ENCODE data around the gene BCL11A. TPM values are rescaled to one million over a fixed set of nuclear protein-coding genes. Genes with fewer than 3 reads are reported as not detected.

Gene BCL11A
- total RNA-seq, 1 donor from 2014 or later: 4.4 TPM

DNA sequence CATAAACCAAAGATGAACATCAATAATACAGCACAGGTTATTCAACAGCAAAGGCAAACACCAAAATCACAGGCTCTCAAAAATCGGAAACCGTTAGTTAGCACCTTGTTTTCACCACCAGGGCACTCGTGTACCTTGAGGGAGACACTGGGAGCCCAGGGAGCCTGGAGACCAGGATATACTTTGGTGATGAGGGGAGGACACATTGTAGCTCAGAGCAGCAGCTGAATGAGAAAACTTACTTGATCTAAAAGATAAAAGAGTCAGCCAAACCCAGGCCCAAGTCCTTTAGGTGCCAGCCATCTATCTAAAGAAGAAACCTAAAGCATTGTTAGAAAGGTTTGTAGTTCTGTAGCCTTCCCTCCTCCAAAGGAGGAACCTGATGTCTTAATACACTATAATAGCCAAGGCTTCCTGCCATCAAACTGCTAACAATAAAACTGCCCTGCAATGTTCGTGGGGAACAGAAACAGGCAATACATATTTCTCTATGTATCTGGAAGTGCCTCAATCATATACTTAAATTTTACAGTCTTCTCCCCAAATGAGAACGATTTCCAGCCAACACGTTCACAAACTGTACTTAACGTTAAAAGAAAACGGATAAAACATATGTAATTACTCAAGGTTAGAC is 19.3 kb downstream of the BCL11A start:
- TF ChIP-seq, protein P1, sequence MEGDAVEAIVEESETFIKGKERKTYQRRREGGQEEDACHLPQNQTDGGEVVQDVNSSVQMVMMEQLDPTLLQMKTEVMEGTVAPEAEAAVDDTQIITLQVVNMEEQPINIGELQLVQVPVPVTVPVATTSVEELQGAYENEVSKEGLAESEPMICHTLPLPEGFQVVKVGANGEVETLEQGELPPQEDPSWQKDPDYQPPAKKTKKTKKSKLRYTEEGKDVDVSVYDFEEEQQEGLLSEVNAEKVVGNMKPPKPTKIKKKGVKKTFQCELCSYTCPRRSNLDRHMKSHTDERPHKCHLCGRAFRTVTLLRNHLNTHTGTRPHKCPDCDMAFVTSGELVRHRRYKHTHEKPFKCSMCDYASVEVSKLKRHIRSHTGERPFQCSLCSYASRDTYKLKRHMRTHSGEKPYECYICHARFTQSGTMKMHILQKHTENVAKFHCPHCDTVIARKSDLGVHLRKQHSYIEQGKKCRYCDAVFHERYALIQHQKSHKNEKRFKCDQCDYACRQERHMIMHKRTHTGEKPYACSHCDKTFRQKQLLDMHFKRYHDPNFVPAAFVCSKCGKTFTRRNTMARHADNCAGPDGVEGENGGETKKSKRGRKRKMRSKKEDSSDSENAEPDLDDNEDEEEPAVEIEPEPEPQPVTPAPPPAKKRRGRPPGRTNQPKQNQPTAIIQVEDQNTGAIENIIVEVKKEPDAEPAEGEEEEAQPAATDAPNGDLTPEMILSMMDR (conservative IDR thresholded peaks at IDR 0.05; ENCODE audit: low read depth, low read length): no peak
- no peak for DNase-seq (ENCODE audit: low read depth)
- H3K4me3 ChIP-seq (ENCODE audit: low read depth, low read length): no peak overlapping the region

DNA sequence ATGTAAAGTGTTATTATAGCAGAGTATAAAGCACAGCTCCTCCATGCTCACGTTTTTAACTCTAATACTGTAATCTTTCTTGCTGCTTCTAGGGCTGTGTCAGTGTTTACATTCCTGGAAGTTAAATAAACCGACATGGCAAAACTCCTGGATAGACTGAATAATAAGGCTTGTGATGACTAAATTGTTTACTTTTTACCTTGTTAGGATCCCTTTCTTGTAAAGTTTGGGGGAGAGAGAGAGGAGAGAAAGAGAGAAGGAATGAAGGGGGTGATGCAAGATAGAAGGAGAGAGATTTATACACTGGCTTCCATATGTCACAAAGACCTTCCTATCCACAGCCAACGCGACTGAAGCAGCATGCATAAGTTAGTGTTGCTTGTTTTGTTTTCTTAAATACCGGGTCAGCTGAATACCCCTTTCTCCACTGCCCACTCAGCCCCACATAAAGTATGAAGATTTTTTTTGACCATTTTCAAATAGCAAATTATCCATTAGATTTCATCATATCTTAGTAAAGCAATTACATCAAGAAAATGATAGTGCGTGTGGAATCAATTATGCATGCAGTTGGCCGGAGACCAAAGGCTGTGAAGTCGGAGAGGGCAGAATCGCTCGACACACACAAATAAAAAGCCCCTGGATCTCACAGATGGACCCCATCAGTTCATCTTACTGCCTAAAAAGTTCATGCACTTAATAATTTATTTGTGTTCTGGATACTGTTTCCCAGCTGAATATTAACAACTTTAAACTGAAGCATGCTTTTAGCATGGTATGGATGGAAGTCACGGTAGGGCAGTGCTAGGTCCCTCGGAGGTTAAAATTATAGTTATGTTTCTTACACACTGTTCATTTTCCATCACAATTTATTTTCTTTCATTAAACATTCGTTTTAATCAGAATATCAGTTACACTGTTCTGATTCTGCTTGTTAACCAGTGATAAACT is 20.1 kb downstream of the BCL11A start:
- DNase-seq (ENCODE audit: low read depth): no peak
- no peak overlapping the region for H3K4me3 ChIP-seq (ENCODE audit: low read depth, low read length)
- TF ChIP-seq, protein P1 (conservative IDR thresholded peaks at IDR 0.05; ENCODE audit: low read depth, low read length): no peak

DNA sequence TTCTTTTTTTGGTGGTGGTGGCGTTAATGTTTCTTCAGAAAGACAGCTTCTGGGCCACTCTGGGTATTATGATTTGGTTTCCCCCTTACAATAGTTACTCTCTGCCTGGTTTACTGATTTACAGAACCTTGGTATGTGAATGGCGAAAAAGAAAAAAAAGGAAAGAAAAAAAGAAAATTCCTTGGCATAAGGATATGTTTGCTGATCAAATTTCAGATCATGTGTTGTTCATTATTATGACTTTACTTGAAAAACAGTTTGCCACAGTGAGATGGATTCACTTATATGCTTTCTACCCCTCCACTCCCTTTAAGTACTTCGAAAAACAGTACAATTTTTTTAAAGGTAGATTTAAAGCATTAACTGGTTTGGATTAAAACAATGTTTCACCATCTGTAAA is 21.0 kb downstream of the BCL11A start:
- H3K4me3 ChIP-seq (ENCODE audit: low read depth, low read length): no peak overlapping the region
- TF ChIP-seq, protein P1 (conservative IDR thresholded peaks at IDR 0.05; ENCODE audit: low read depth, low read length): no peak
- no peak for DNase-seq (ENCODE audit: low read depth)

DNA sequence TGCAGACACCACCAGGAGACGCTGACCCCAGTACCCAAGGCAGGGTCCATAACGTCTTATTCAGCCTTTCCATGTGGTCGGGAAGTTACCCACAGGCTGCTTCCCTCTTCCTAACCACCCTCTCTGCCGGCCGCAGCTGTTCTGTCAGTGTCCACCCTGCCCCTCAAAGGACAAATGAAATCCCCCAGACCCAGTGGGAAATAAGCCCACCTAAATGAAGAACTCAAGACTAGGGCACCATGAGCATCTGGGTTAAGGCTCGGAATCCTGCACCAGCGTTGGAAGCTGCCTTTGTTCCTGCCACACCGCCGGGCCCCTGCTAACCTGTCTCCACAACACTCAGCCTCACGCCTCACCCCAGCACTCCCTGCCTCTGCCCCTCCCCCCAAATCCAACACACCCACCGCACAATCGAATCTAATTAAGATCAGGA is 21.7 kb downstream of the BCL11A start:
- DNase-seq (ENCODE audit: low read depth): no peak
- TF ChIP-seq, protein P1 (conservative IDR thresholded peaks at IDR 0.05; ENCODE audit: low read depth, low read length): no peak
- no peak overlapping the region for H3K4me3 ChIP-seq (ENCODE audit: low read depth, low read length)

DNA sequence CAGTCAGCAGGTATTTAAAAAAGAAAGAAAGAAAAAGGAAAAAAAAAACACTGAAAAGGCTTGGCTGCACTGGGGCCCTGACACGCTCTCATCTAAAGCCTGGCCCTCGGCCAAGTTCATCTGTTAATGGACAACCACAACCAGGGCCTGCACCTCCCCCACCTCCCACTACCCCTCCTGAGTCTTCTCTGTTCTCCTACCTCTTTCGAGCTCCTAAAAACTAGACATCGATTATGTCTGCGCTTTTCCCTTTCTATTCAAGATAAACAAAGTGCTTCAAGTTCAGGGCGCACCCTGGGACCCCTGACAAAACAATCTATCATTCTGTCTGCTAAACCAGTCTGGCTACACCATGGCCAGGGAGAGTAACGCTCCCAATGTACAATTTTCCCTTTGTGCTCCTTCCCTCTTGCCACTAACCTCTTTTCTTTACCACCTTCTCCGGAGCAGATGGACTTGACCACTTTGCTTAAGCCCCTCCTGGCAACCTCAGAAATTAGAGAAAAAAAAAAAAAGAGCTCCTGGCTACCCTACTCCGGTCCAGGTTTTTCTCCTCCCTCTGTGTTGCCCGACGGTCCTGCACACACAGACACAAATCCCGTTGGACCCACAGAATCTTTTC is 22.7 kb downstream of the BCL11A start:
- peak overlapping the region; percentile 39 for H3K4me3 ChIP-seq (ENCODE audit: low read depth, low read length)
- TF ChIP-seq, protein P1 (conservative IDR thresholded peaks at IDR 0.05; ENCODE audit: low read depth, low read length): no peak
- DNase-seq (ENCODE audit: low read depth): no peak

DNA sequence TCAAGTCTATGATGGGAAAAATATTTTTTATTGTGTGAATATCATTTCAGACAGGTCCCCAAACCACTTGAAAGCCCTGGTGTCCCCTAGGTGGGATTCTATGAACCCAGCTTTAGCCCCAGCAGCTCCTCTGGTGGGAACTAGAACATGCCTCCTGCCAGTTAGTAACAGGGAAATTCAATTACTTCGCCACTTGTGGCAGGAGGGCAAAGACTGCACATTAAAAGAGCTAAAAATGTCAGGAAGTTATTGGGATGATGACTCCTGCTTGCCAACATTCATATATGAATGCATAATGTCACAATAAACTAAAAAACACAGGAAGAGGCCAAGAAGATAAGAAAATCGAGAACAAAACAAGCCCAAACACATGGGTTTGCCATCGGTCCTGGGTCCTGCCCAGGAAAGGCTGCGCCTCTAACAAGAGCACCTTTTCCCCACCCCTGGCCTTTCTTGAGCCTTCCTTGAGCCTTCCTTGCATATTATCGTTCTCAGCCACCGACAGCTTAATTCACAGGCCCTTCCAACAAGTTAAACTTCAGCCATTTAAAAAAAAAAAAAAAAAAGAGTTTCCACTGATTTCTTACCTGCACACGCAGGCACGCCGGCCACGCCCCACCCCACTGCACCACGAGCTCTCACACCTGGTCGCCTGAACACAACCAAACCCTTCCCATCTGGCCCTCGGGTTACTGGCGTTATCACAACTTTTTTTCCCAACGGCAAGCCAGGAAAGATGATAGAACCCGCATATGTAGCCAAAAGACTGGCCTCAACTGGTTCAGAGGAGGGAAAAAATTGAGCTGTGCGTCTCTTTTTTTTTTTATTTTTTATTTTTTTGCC is 23.4 kb downstream of the BCL11A start:
- DNase-seq (ENCODE audit: low read depth): no peak
- peak overlapping the region; percentile 39 for H3K4me3 ChIP-seq (ENCODE audit: low read depth, low read length)
- TF ChIP-seq, protein P1 (conservative IDR thresholded peaks at IDR 0.05; ENCODE audit: low read depth, low read length): no peak

All from epithelial cell of proximal tubule (primary cell).